ENCODE measurements around the gene MYCN.
"Not testable (repeated sequence)": the region's sequence is repeated elsewhere in the genome, so short reads cannot be mapped to it uniquely, and the experiment has no call there.

MYCN gene

GRCh38 chr2:15908371-15908770, 32.0 kb upstream of the MYCN start:
- no peak for DNase-seq

- no peak for DNase-seq
Observed at GRCh38 chr2:15909157-15909556, 31.2 kb upstream of the MYCN start.

- DNase-seq = no peak
Observed at GRCh38 chr2:15909736-15910135, 30.6 kb upstream of the MYCN start.

GRCh38 chr2:15911270-15911669, 29.1 kb upstream of the MYCN start:
- DNase-seq = not testable (repeated sequence)

GRCh38 chr2:15911686-15912085, 28.7 kb upstream of the MYCN start:
- no peak for DNase-seq

GRCh38 chr2:15912203-15912602, 28.1 kb upstream of the MYCN start:
- no peak for DNase-seq

- DNase-seq = no peak
Observed at GRCh38 chr2:15913146-15913545, 27.2 kb upstream of the MYCN start.

GRCh38 chr2:15914596-15915385, 25.6 kb upstream of the MYCN start:
- DNase-seq = no peak

GRCh38 chr2:15915546-15915945, 24.8 kb upstream of the MYCN start:
- DNase-seq = not testable (repeated sequence)

GRCh38 chr2:15916336-15916735, 24.0 kb upstream of the MYCN start:
- no peak for DNase-seq

- no peak for DNase-seq
Observed at GRCh38 chr2:15918761-15919356, 21.5 kb upstream of the MYCN start.

GRCh38 chr2:15919716-15920434, 20.5 kb upstream of the MYCN start:
- no peak for DNase-seq

GRCh38 chr2:15920696-15921095, 19.7 kb upstream of the MYCN start:
- no peak for DNase-seq

- no peak for DNase-seq
Observed at GRCh38 chr2:15923597-15923996, 16.8 kb upstream of the MYCN start.

- DNase-seq = no peak
Observed at GRCh38 chr2:15925819-15926218, 14.5 kb upstream of the MYCN start.

- no peak for DNase-seq
Observed at GRCh38 chr2:15926252-15926651, 14.1 kb upstream of the MYCN start.

- no peak for DNase-seq
Observed at GRCh38 chr2:15927551-15928218, 12.7 kb upstream of the MYCN start.

- not testable (repeated sequence) for DNase-seq
Observed at GRCh38 chr2:15929008-15929407, 11.3 kb upstream of the MYCN start.

GRCh38 chr2:15929861-15930260, 10.5 kb upstream of the MYCN start:
- DNase-seq = no peak

- DNase-seq = no peak
Observed at GRCh38 chr2:15930589-15931318, 9.6 kb upstream of the MYCN start.

GRCh38 chr2:15931319-15931890, 8.9 kb upstream of the MYCN start:
- DNase-seq = no peak

GRCh38 chr2:15931950-15932349, 8.4 kb upstream of the MYCN start:
- DNase-seq = no peak
